Endometrial microvascular endothelial cells (primary cell): Measurements from ENCODE around the gene CUL4A. TPM values are rescaled to one million over a fixed set of nuclear protein-coding genes. Genes with fewer than 3 reads are reported as not detected.

ENCODE experiments used
- in situ Hi-C: cut with HindIII; loops from 2 replicates; pipeline ENCODE4 v1.10.0; 2017; ENCODE audit warnings: low sequenced_read_pairs, low pct_unique_long_range_greater_than_20kb; ENCODE audit errors: inconsistent ontology term
- total RNA-seq: library from RNA; depleted of rRNA; stranded (reverse); fragments of >200 nt; gene quantifications from one replicate; pipeline ENCODE4 v1.2.3, GENCODE V29; 2015; ENCODE audit errors: inconsistent ontology term

Gene CUL4A
- total RNA-seq, 1 donor from 2014 or later, result 103 TPM

GRCh38 chr13:113267642-113268405 lies 58.4 kb downstream of the CUL4A start:
- in situ Hi-C loops, result no loop called here

- in situ Hi-C loops, result no loop called here
Observed at GRCh38 chr13:113272031-113272430, 62.6 kb downstream of the CUL4A start.

GRCh38 chr13:113272701-113273181 lies 63.3 kb downstream of the CUL4A start:
- in situ Hi-C loops, result no loop called here

GRCh38 chr13:113273321-113273720 lies 63.9 kb downstream of the CUL4A start:
- in situ Hi-C loops, result no loop called here

- in situ Hi-C loops, result no loop called here
Observed at GRCh38 chr13:113273851-113274590, 64.6 kb downstream of the CUL4A start.

GRCh38 chr13:113274721-113275120 lies 65.3 kb downstream of the CUL4A start:
- in situ Hi-C loops, result no loop called here

- in situ Hi-C loops, result no loop called here
Observed at GRCh38 chr13:113275387-113275786, 66.0 kb downstream of the CUL4A start.

GRCh38 chr13:113280126-113280525 lies 70.7 kb downstream of the CUL4A start:
- in situ Hi-C loops, result no loop called here

GRCh38 chr13:113283904-113284303 lies 74.5 kb downstream of the CUL4A start:
- in situ Hi-C loops, result no loop called here

- in situ Hi-C loops, result no loop called here
Observed at GRCh38 chr13:113288880-113289279, 79.5 kb downstream of the CUL4A start.

GRCh38 chr13:113291129-113291528 lies 81.7 kb downstream of the CUL4A start:
- in situ Hi-C loops, result no loop called here

GRCh38 chr13:113292021-113292862 lies 82.8 kb downstream of the CUL4A start:
- in situ Hi-C loops, result no loop called here

GRCh38 chr13:113293686-113294085 lies 84.3 kb downstream of the CUL4A start:
- in situ Hi-C loops, result no loop called here

- in situ Hi-C loops, result no loop called here
Observed at GRCh38 chr13:113295776-113296175, 86.4 kb downstream of the CUL4A start.

- in situ Hi-C loops, result no loop called here
Observed at GRCh38 chr13:113296823-113297369, 87.5 kb downstream of the CUL4A start, which contains the start of gene LAMP1. LAMP1 (plus strand) TSS chr13:113297239; CDS start chr13:113297435, 196 bp downstream.

GRCh38 chr13:113297370-113298042 lies 88.1 kb downstream of the CUL4A start:
- in situ Hi-C loops, result no loop called here

GRCh38 chr13:113298043-113298945 lies 88.9 kb downstream of the CUL4A start:
- in situ Hi-C loops, result no loop called here
